Kidney (tissue), 14 donors: Measurements from ENCODE around the gene FGF8. TPM values are rescaled to one million over a fixed set of nuclear protein-coding genes. Genes with fewer than 3 reads are reported as not detected.
"Not testable (repeated sequence)": the region's sequence is repeated elsewhere in the genome, so short reads cannot be mapped to it uniquely, and the experiment has no call there.

Experiments used
- DNase-seq, 5 donors: peaks; one replicate each; pipeline ENCODE4 v3.0.0-alpha.2; 2013 to 2020
- FAIRE-seq: peaks from 2 replicates; lab custom pipeline; 2012; peaks lifted over from hg19 to GRCh38; lab: Jason Lieb, UNC
- H3K27ac ChIP-seq, 2 donors: one replicate each; pipeline ENCODE4 v1.7.0; 2013; ENCODE audit warnings: low read depth in 2 of 2, low read length in 2 of 2, inconsistent platforms in 1 of 2
- H3K27me3 ChIP-seq: one replicate; pipeline ENCODE4 v1.7.1; 2013; ENCODE audit warnings: low read length, inconsistent platforms; ENCODE audit not compliant: control insufficient read depth, insufficient read depth
- H3K36me3 ChIP-seq, 3 donors: one replicate each; pipeline versions ENCODE4 v1.7.0 to v1.7.1; 2013; ENCODE audit warnings: low read length in 3 of 3, control low read depth in 1 of 3, inconsistent platforms in 1 of 3; ENCODE audit not compliant: insufficient read depth in 3 of 3, control insufficient read depth in 2 of 3
- H3K4me1 ChIP-seq, 3 donors: one replicate each; pipeline versions ENCODE4 v1.7.0 to v1.7.1; 2013; ENCODE audit warnings: low read length in 3 of 3, inconsistent platforms in 1 of 3, low read depth in 1 of 3; ENCODE audit not compliant: control insufficient read depth in 2 of 3, insufficient read depth in 2 of 3
- H3K4me3 ChIP-seq, 3 donors: one replicate each; pipeline versions ENCODE4 v1.7.0 to v1.8.1; 2013; ENCODE audit warnings: low read length in 3 of 3, control low read depth in 1 of 3, inconsistent platforms in 1 of 3
- H3K9ac ChIP-seq, 3 donors: one replicate each; pipeline versions ENCODE4 v1.7.0 to v1.7.1; 2013; ENCODE audit warnings: low read length in 3 of 3, control low read depth in 1 of 3, inconsistent platforms in 1 of 3
- H3K9me3 ChIP-seq, 3 donors: one replicate each; pipeline versions ENCODE4 v1.7.0 to v1.7.1; 2013; ENCODE audit warnings: low read length in 3 of 3, control low read depth in 1 of 3, inconsistent platforms in 1 of 3; ENCODE audit not compliant: control insufficient read depth in 2 of 3, insufficient read depth in 1 of 3
- CTCF ChIP-seq: IDR thresholded peaks from 3 replicates; pipeline ENCODE4 v1.5.1; 2012; ENCODE audit warnings: mild to moderate bottlenecking, moderate library complexity, borderline replicate concordance; ENCODE audit not compliant: insufficient read depth; ENCODE audit errors: extremely low read depth
- intact Hi-C: fragments of 100-400 bp; cut with DNase I; formaldehyde crosslinking; loops from one replicate; pipeline ENCODE4 v1.11.1; 2022
- polyA plus RNA-seq: library from polyadenylated mRNA; stranded (reverse); fragments of 350-450 nt; fragmentation: Illumina TruSeq; extraction: RNeasy Lipid Tissue Mini Kit (QIAGEN cat#74804); gene quantifications from one replicate; pipeline ENCODE4 v1.2.3, GENCODE V29; 2014; ENCODE audit warnings: low read depth, low replicate concordance; ENCODE audit not compliant: insufficient read depth
- total RNA-seq: library from RNA; stranded (reverse); fragmentation: NEBNext Ultra II Directional; extraction: Animal tissue kit (Norgen Biotek cat#: 25700); gene quantifications from one replicate; pipeline ENCODE4 v1.2.1, GENCODE V29; 2021
- donor health status: control.
- donor health status: control.
- donor health status: control.
- donor health status: control.
- donor health status: control.
- donor health status: DM: yes; HTN: yes; CAD: no.
- donor health status: Normal renal cell carcinoma (clear cell type).

FGF8 gene
- total and polyA plus RNA-seq, 2 donors from 2014 or later, result not detected

- intact Hi-C loops, result no loop called here
- no peak overlapping the region for H3K27ac ChIP-seq
- H3K27me3 ChIP-seq, result no peaks in the 10 kb centered on the region
- H3K4me1 ChIP-seq, result no peaks in the 10 kb centered on the region
- peaks cover 17 to 70% (median 40%) of the 10 kb centered on the region in 3 donors for H3K36me3 ChIP-seq
- no peak overlapping the region for H3K9ac ChIP-seq
- H3K9me3 ChIP-seq, result no peaks in the 10 kb centered on the region
- DNase-seq, result no peak
- no peak for TF ChIP-seq CTCF
- FAIRE-seq, result no peak
- H3K4me3 ChIP-seq, result no peak overlapping the region
Observed at GRCh38 chr10:101789686-101790085, 13.8 kb upstream of the FGF8 start.

GRCh38 chr10:101789231-101789630 lies 13.3 kb upstream of the FGF8 start:
- FAIRE-seq, H3K27ac ChIP-seq, H3K27me3 ChIP-seq, DNase-seq, H3K9ac ChIP-seq, H3K4me3 ChIP-seq, H3K4me1 ChIP-seq, H3K9me3 ChIP-seq, intact Hi-C loops: not testable (repeated sequence)
- H3K36me3 ChIP-seq, result peaks cover 16 to 65% (median 40%) of the 10 kb centered on the region in 3 donors

GRCh38 chr10:101785801-101786200 lies 9.9 kb upstream of the FGF8 start:
- peaks cover 0 to 20% (median 4%) of the 10 kb centered on the region in 3 donors for H3K4me1 ChIP-seq
- H3K27ac ChIP-seq, result no peak overlapping the region
- FAIRE-seq, result no peak
- peaks cover 9 to 38% (median 23%) of the 10 kb centered on the region in 3 donors for H3K36me3 ChIP-seq
- H3K4me3 ChIP-seq, result no peak overlapping the region
- no peaks in the 10 kb centered on the region for H3K9me3 ChIP-seq
- intact Hi-C loops, result no loop called here
- no peak for DNase-seq
- no peak overlapping the region for H3K9ac ChIP-seq
- no peaks in the 10 kb centered on the region for H3K27me3 ChIP-seq
- TF ChIP-seq CTCF, result no peak

GRCh38 chr10:101784558-101784957 lies 8.6 kb upstream of the FGF8 start:
- peaks cover 9 to 30% (median 20%) of the 10 kb centered on the region in 3 donors for H3K36me3 ChIP-seq
- peaks cover 0 to 26% (median 4%) of the 10 kb centered on the region in 3 donors for H3K4me1 ChIP-seq
- no peak for TF ChIP-seq CTCF
- DNase-seq, result no peak
- H3K27ac ChIP-seq, result no peak overlapping the region
- intact Hi-C loops, result no loop called here
- FAIRE-seq, result no peak
- peaks cover 3% of the 10 kb centered on the region for H3K27me3 ChIP-seq
- no peaks in the 10 kb centered on the region for H3K9me3 ChIP-seq
- no peak overlapping the region for H3K9ac ChIP-seq
- no peak overlapping the region for H3K4me3 ChIP-seq
